Cardiac septum (tissue), 1 donor: ENCODE results near the gene ZAR1L. TPM values are rescaled to one million over a fixed set of nuclear protein-coding genes. Genes with fewer than 3 reads are reported as not detected.
A peak's percentile ranks its signal among the peaks of the same experiment; 100 is the strongest.

Experiments
- DNase-seq: peaks from one replicate; pipeline ENCODE4 v3.0.0-alpha.2; 2020; ENCODE audit warnings: low spot score
- intact Hi-C: fragments of 100-400 bp; cut with DNase I; formaldehyde crosslinking; loops from one replicate; pipeline ENCODE4 v1.14.0; 2022
- total RNA-seq: library from RNA; stranded (reverse); fragmentation: NEBNext Ultra II Directional; extraction: Animal tissue kit (Norgen Biotek cat#: 25700); gene quantifications from one replicate; pipeline ENCODE4 v1.2.1, GENCODE V29; 2021
- donor health status: DM: no; HTN: no; CAD: no.

ZAR1L gene
- total RNA-seq, 1 donor from 2014 or later = not detected

DNA sequence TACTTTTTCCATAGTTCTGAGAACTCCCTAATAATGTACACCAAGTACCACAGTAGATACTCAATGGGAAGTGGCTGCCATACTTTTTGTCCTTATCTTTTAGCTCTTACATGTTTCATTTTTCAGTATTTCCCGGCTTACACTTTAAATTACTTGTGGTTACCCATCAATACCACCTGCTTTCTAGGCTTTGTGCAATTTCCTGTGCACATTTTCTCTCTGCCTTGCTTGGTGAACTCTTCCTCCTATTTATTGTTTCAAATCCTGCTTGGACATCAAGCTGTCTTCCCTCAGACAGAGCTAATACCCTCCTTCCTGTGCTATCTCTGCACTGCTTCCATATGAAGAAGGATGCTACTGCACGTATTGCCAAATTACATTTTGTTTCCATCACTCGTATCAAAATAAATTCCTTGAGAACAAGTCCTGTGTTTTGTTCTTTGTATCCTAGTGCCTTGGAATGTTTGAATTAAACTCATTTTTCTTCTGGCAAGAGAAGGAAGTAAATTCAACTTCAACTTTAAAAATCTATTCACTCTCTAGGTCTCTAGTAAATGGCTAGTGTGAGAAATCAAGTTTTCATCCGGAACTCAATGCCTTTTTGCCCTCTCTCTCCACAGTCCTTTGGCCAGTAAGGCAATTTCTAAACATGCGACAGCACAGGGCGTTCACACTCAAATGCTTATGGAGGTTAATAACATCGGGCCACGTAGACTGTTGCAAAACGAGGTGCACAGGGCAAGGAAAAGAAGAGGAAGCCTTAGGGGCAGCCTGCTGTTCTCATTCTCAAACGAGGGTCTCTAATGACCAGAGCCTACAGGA lies 5.6 kb downstream of the ZAR1L start:
- intact Hi-C loops = loop anchor here (1.0 to 5.0 kb wide), 4 partner anchors 63 to 482 kb away; no protein-coding TSS in a partner anchor
- DNase-seq = no peak

GRCh38 chr13:32305646-32306045 lies 9.5 kb downstream of the ZAR1L start:
- DNase-seq = no peak
- intact Hi-C loops = no loop called here

DNA sequence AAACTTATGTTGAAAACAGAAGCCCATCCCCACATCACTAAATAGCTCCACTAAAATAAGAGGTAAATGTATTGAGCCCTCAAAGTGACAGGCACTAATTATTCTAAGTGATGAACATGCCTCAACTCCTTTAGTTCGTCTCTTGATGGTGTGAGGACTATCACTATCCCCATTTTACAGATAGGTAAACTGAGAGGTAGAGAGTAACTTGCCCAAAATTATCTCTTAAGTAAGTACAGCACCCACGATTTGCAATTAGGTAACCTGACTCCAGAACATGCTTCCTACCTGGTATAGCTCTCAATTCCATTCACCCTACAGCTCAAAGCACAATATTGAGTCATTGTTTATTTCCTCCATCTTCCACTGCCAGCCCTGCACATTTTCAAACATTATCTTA lies 12.7 kb downstream of the ZAR1L start:
- intact Hi-C loops = no loop called here

GRCh38 chr13:32300920-32301319 lies 14.2 kb downstream of the ZAR1L start:
- intact Hi-C loops = no loop called here
- DNase-seq = no peak

More for the DNA sequence above, 12.7 kb downstream of the ZAR1L start:
- DNase-seq = no peak

DNA sequence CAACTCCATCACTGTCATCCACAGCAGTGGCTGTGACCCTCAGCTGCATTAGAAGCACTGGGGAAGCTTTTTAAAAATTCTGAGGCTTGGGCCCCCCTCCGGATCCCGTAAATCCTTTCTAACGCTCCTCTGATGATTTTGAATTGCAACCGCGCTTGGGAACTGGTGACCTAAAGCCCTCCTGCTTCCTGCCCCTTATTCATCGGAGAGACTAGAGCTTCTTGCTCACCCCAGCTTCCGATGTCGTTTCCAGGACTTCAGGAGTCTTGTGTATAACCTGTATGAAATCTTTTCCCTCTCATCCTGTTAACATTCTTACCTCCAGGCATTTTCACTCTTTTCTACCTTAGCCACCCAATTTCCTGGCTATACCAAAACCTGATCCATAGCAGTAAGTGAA lies 14.8 kb downstream of the ZAR1L start:
- intact Hi-C loops = no loop called here
- no peak for DNase-seq

GRCh38 chr13:32299893-32300292 lies 15.3 kb downstream of the ZAR1L start:
- no peak for DNase-seq
- intact Hi-C loops = no loop called here

GRCh38 chr13:32298695-32299094 lies 16.5 kb downstream of the ZAR1L start:
- intact Hi-C loops = no loop called here

DNA sequence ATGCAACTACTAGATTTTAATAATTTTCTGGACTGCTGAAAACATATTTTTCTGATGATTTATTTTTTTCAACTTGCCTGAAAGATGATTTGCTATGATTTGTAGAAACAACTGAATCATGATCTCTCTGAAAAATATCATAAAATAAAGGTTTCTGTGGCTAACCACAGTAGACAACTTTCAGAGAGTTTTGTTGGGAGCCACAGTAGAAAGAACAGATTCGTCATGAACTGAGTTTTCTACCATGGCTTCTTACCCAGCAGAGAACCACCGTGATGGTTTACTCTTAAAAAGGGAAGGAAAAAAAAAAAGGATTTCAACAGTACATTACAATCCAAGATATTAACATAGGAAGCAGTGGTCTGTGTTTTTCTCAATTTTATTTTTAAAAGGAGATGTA lies 18.0 kb downstream of the ZAR1L start:
- no peak for DNase-seq
- intact Hi-C loops = no loop called here

More at GRCh38 chr13:32298695-32299094, 16.5 kb downstream of the ZAR1L start:
- no peak for DNase-seq

- intact Hi-C loops = no loop called here
- no peak for DNase-seq
These were observed 29.6 kb downstream of the ZAR1L start for GRCh38 chr13:32285633-32285965.

DNA sequence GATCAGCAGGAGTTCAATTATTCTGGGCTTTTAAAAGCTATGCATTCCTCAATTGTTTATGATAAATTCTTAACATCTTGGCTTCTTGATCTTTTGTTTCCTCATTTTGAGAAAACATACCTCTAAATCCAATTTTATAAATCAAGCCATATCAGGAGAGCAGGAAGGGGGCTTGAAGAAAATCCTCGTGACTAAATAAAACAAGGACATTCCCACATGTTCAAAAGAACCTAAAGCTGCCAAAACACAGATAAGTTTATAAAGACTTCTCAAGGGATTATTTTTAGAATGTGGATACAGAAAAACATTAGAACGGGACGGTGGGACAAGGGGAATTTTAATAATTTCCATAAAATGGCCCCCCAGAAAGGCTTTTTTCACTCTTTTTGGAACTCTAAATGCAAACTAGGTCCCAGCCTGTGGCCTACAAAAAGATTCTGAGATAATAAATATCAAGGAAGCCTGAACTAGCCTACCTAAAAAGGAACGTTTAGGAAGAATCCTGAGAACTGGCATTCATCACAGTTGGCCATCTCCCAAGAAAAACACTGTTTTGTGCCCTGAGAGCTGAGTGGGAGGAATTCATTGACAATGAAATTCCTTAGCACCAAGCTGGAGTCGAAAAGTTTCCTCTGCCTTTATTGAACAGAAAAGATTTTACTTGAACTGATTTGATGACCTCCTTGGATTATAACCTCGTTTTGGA lies 30.1 kb downstream of the ZAR1L start:
- intact Hi-C loops = no loop called here
- DNase-seq = no peak

GRCh38 chr13:32282096-32282711 lies 33.0 kb downstream of the ZAR1L start:
- intact Hi-C loops = no loop called here
- DNase-seq = no peak

GRCh38 chr13:32281096-32281495 lies 34.1 kb downstream of the ZAR1L start:
- intact Hi-C loops = no loop called here
- DNase-seq = no peak

DNA sequence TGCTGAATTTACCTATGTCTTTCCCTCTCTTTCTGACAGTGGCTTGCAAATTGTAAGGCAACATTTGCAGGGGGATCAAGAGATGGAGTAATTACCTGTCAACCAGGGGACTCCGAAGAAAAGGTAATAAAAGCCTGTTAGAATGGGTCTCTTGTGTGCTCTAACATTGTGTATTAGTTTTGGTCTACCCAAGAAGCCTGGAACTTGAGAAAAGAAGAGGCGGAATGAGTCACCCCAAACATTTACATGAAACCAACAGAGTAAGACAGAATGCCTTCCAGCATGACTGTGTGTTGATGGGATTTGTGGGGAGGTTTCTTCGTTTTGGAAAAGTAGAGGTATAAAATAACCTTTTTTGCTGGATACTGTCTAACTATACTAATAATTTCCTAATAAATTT lies 36.7 kb downstream of the ZAR1L start:
- DNase-seq = no peak
- intact Hi-C loops = no loop called here

- no peak for DNase-seq
- intact Hi-C loops = no loop called here
These were observed 37.3 kb downstream of the ZAR1L start for GRCh38 chr13:32277839-32278238.

GRCh38 chr13:32272021-32272683 lies 43.0 kb downstream of the ZAR1L start:
- intact Hi-C loops = no loop called here

DNA sequence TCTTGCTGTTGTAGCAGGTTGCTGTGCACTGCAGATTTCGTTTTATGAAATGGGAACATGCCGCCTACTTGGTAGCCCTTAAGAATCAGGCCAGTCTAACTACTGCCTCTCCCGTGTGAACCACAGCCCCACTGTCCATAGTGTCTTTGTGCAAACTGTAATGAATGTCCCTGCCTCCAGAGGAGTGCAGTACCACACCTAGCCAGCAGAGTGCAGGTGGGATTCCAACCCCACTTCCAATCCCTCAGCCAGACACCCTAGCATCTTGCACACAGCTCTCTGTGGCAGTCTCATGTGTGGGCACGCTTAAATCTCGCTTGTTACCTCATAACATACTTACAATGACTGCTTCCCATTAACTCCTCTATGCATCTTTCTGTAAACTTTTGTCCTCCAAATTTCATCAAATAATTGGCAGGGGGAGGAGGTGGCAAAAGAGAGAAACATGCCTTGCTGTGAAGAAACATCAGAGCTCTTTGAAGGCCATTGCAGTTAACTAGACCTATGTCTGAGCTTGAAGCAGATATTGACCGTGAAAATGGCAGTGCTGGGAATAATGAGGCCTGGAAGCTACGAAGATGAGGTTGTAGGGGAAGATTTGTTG lies 47.2 kb downstream of the ZAR1L start:
- DNase-seq = no peak
- intact Hi-C loops = no loop called here

More at GRCh38 chr13:32272021-32272683, 43.0 kb downstream of the ZAR1L start:
- DNase-seq = no peak

GRCh38 chr13:32266130-32266529 lies 49.0 kb downstream of the ZAR1L start:
- intact Hi-C loops = no loop called here
- no peak for DNase-seq

DNA sequence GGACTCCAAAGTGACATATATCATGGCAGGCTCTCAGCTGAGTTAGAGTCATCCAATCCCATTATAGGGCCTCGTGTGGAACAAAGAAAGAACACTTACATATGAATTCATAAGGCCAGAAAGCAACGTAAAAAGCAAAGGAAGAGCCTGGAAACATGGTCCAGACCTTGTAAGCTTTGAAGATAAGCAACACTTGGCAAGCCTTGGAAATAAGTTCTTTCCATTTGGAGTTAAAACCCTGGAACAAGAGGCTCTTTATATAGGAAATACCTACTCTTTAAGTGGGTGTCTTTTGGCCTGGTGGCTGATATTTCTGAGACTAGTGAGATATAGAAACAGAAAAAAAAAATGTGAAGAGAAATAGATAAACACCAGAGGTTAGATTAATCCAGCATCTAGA lies 49.4 kb downstream of the ZAR1L start:
- intact Hi-C loops = no loop called here
- DNase-seq = no peak

- intact Hi-C loops = no loop called here
- DNase-seq = peak; percentile 88
These were observed 50.8 kb downstream of the ZAR1L start for GRCh38 chr13:32264407-32264806.

GRCh38 chr13:32262619-32263018 lies 52.5 kb downstream of the ZAR1L start:
- DNase-seq = no peak
- intact Hi-C loops = no loop called here
